Medulla oblongata (tissue), 1 donor: ENCODE data around the gene MAN1C1.
A peak's percentile ranks its signal among the peaks of the same experiment; 100 is the strongest.

Experiments used
- DNase-seq: peaks from one replicate; pipeline ENCODE4 v3.0.0-alpha.2; 2015; ENCODE audit errors: extremely low spot score

The MAN1C1 gene

DNA sequence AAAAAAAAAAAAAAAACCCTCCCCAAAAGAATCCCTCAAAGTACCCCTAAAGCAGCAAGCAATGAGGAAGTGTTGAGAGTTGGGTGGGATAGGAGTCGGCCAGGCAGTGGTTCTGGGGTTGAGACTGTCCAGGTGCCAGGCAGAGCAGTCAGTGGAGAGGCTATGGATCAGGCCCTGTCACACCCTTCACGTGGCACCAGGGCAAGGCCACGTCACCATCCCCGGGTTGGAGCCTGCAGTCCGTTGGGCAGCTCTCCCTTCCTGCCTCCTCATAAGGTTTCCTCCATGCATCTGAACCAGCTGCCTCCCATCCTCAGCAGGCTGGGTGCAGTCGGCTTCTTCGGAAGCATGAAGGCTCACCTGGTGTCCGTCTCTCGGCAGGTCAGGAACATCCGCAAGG is 146.9 kb downstream of the MAN1C1 start:
- no peak for DNase-seq

DNA sequence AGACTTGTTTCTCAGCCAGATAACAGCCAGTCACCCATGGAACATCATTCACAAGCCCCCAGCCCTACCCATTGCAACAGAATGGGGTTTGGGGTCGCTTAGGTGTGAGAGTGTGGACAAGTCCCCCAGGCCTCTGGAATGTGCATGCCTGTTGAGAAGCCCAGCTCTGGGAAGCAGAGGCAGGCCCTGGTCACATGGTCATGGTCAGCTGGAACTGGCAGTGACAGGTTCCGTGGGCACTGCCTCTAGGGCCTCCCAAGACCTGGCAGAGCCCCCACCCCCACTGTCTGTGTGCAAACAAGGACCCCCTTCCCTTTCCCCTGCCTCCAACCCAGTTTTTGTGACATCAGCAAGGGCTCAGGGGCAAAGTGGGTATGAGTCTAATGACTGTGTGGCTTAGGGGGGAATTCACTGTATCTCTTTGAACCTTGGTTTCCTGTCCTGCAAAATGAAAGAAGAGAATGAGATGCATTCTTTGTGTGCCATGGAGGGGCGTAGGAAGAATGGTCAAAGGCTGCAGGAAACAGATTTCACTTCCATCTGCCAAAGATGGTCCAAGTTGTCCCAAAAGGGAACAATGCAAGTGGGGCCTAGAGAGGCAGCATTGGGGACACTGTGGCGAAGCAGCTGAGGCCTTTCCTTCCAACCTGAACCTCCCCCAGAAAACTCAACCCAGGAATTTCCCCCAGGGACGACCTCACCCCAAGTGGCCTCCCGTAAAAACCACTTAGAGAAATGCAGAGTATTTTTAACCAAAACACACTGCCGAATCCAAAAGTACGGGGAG is 148.7 kb downstream of the MAN1C1 start:
- DNase-seq: no peak

DNA sequence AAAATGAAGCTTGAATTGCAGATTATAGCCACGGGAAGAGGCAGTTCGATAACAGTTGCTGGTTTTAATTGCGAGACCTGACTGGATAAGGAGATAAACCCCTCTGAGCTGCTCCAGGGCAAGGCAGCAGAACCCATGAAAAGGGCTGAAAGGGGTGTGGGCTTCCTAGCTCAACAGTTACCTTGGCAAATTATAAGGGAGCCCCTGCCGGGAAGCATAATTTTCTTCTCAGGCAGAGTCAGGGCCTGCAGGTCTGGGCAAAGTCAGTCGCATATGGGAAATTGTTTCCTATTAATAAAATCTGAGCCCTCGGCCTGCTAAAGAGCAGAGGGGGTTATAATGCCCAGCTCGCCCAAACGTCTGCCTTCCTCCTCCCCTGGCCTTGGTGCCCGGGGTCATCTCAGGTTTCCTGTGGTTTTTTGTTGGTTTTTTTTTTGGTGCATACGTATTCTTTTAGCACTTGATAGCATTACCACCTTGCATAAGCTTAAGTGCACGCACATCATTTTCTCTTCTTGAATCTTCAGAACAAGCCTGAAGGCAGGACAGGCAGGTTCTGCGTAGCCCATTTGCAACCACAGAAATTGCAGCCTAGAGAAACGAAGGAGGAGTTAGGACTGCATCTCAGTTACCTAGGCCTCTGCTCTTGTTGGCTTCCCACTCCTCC is 149.5 kb downstream of the MAN1C1 start:
- DNase-seq: no peak

DNA sequence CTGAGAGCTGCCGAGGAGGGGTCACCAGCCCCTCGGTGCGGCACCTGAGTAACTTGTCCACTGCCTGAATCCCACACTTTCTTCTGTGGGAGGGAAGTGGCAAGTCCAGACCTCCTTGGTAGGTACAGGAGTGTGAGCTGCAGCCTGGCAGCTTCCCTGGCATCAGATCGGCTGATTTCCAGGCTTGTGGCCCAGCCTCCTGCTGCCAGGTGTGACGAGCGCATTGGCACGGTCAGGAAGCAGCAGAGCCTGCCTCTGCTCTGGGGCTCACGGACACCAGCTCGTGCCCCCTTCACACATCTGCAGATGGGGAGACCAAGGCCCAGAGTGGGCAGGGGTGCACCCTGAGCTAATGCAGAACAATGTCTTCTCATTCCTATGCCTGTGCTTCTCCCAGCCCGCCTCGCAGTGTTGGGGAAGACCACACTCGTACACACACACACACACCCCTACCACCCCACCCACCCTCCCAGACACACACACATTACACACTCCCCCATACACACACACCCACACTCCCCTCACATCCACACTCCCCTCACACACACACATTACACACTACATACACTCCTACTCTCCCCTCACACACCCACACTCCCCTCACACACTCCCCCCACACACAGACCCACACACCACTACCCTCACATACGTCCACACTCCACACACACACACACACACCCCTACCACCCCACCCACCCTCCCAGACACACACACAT is 150.3 kb downstream of the MAN1C1 start:
- no peak for DNase-seq

DNA sequence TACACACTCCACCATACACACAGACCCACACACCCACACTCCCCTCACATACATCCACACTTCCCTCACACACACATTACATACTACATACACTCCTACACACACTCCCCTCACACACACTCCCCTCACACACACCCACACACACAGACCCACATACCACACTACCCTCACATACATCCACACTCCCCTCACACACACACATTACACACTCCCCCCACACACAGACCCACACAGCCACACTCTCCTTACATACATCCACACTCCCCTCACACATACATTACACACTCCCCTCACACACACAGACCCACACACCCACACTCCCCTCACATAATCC is 150.8 kb downstream of the MAN1C1 start:
- no peak for DNase-seq

DNA sequence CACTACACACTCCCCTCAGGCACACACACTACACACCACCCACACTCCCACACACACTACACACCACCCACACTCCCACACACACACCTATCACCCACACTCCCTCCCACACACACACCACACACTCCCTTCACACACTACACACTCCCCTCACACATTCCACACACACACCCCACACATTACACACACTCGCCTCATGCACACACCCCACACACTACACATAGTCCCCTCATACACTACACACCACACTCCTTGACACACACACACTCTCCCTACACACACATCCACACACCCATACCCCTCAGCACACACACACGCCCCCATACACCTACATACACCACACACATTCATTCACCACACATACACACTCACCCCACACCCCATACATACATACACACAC is 152.4 kb downstream of the MAN1C1 start:
- no peak for DNase-seq

DNA sequence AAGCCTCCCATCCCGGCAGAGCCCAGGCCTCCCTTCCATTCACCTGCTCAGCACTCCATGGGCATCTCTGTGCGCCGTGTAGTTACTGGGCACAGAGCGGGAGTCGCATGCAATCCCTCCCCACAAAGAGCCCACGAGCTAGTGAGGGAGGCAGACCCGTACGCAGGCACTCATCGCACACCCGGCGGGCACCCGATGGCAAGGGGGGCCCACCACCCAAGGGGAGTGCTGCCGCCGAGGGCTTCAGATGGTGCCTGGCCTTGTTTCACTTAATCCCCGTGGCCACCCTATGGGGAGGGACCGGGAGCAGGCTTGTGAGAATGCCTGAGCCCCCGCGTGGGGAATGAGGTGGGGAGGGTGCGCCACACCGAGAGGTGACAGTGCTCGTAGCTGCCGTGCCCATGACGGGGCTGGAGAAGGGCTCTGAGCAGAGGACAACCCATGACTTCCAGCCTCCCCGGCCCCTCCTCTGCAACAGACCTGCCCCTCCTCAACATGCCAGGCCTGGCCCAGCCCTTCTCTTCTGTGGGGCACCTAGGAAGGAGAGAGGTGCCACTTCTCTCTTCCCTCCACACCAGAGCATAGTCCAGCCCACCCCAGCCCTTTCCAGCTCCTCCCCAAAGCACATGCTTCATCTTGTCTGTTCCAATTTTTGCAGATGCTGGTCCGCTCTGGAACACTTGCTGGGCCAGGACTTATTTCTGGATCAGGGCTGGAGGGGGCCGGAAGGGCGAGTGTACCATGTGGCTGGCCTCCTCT is 153.2 kb downstream of the MAN1C1 start:
- DNase-seq: no peak

DNA sequence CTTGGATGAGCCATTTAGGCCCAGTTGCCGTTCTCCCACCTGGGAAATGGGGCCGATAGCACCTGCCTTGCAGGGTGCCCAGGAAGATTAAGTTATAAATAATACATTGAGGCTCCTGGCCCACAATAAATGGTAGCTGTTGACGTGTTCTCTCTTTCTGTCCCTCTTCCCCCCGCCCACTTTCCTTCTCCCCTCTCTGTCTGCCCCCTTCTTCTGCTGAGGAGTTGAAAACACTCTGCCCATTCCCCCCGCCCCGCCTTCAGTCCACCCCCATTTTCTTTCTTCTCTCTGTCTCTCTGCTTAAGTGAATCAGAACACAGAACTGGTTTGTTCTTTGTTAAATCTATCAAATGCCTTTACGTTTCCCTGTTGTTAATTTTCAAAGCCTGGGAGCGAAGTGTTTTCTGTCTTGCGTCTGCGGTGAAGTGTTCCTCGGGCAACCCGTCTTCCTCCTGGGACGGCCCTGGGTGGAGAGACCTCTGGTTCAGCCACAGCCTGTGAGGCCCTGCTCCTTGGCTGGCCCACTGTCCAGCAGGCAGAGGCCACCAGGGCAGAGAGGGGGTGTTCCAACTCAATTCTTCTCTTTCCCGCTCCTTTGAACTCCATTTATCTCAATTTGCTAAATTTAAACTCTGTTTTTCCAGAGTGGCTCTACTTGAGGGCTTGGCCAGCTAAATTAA is 154.1 kb downstream of the MAN1C1 start:
- DNase-seq: no peak

DNA sequence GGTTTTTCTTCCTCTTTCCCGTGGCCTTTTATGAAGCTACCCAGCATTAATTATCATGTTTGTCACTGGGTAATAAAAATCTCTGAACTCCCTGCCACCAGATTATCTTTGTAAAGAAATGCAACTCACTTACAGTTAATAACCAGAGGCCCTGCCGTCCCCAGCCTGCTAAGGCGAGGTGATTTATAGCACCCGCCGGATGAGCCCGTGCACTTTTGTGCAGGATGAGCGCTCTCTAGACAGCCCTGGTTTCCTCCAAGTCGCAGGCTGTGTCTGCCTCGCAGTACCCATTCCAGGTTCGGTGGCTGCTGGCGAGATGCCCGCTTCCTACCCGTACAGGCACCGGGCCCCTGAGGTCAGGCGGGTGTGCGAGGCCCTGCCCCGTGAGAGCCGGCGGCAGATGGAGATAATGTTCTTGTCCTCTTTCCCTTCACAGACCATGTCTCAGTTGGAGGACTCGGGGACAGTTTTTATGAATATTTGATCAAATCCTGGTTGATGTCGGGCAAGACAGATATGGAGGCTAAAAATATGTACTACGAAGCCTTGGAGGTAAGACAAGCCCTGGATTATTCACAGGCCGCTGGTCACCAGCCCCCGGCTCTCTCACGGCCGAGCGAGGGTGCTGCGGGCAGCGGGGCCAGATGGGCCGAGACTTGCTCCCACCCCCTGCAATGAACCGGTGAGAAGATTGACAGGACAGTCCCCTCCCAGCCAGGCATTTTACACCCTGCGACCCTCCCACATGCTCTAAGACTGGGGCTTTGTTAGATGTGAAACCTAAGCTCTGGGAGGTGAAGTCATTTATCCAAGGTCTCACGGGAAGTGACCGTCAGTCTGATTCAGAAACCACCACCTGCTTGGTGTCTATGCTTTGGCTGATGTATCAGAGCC is 154.9 kb downstream of the MAN1C1 start:
- DNase-seq: no peak

DNA sequence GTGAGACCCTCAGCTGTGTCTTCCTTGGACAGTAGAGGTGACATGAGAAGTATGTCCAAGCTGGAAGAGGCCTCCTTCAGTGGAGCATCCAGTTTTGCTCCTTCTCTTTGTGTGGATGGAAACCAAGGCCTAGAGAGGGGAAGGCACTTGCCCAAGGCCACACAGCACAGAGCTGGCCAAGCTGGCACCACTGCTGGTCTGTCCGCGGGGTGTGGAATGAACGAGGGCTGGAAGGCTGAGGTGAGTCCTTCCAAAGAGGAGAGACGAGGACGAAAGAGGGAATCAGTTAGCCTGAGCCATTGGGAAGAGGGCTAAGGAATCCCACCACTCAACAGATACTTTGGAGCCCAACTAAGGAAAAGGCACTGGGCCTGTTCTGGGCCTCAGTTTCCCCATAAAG is 155.6 kb downstream of the MAN1C1 start:
- DNase-seq: no peak

DNA sequence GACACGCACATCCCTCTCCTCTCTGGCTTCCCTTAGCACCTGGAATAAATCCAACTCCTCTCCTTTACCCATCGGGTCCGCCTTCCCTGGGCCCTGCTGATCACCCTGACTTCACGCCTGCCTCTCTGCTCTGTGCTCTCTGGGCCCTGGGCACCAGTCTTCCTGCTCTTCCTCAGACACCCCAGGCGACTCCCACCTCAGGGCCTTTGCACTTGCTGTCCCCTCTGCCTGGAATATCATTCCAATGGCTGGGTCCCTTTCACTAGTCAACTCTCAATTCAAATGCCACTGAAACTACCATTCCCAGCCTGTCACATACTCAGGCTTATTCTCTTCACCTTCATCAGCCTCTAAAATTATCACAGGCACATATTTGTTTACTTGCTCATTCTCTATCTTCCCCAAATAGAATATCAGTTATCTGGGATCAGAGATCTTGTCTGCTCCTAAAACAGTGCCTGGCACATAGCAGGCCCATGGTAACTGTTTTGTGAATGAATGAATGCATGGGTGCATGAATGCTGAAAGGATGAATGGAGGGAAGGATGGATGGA is 156.2 kb downstream of the MAN1C1 start:
- no peak for DNase-seq

DNA sequence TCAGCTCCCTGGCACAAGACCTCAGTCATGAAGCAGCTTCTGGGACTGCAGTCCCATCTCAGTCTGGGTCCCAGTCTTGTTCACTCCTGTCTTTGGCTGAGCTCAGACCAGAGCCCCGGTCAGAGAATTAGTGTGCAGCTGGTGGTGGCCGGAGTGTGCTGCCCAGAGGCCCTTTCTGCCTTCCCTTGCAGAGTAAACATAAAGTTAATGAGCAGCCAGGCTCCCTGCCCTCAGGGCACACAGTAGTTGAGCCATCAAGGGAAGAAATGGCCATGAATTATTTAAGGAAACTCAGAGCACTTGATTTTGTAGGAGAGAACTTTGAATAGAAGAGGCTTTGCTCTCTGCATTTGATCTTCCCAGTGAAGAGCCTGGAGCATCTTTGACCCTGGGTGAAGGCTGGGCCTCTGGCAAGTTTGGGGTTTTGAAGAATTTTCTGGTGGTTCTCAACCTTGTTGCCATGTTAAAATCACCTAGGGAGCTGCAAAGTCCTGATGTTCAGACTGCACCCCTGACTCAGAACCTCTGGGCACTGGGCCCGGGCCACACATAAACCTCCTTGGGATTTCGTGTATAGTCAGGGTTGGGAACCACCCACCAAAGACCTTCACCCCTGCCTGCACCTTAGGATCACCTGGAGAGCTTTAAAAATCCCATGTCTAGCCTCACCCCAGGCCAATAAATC is 157.0 kb downstream of the MAN1C1 start:
- peak; percentile 43 for DNase-seq

DNA sequence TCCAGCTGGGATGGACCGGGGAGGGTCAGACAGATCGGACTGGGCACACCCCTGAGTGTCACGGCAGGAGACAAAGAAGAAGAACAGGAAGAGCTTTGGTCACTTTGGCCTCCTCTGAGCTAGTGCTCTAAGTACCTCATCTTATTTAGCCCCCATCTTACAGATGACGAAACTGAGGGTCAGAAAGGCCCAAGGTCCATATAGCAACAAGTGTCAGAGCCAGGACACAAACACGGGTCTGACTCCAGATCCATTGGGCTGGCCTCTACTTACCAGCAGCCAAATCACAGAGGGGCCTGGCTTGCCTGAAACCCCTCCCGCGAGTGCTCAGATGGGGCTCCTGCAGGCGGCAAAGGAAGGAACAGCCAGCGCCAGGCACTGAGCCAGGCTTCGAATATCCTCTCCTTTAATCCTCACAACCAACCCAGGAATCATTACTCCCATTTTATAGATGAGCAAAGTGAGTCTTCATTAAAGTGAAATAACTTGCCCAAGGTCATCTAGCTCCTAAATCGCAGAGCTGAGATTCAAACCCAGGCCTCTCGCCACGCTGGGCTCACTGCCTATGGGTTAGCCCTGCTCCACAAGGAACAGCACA is 157.7 kb downstream of the MAN1C1 start:
- no peak for DNase-seq

DNA sequence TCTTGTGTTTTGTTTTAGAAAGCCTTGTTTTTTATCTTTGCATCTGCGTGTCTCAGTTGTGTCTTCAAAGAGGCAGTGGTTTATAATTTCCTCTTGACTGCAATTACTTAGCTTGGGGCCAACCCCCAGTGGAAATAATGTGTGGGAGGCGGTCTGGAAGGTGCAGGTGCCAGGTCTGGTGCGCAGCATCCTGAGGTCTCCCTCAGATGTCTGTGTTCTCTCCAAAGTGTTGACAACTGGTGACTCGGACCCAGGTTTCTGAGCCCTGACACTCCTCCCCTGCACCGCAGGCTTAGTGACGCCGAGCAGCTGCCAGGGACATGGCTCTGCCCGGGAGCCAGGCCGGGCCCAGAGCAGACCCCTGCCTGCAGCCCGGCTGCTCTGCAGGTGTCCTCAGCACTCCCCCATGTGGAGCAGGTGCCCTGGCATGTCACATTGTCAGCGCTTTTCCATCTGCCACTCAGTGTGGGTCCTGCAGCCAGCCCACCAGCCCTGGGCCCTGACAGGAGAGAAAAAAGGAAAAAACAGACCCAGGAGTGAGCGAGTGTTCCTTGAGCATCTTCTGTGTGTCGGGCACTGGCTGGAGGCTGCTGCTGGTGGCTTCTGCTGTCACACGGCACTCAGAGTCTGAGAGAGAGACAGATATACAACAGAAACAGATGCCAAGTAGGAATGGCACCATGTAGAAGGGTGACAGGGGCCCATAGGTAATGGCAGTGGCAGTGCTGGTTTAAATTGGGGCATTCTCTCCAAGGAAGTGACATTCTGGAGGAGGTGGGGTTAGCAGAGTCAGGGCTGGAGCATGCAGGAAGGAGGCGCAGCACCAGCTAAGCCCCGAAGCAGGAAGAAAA is 158.6 kb downstream of the MAN1C1 start:
- DNase-seq: no peak

DNA sequence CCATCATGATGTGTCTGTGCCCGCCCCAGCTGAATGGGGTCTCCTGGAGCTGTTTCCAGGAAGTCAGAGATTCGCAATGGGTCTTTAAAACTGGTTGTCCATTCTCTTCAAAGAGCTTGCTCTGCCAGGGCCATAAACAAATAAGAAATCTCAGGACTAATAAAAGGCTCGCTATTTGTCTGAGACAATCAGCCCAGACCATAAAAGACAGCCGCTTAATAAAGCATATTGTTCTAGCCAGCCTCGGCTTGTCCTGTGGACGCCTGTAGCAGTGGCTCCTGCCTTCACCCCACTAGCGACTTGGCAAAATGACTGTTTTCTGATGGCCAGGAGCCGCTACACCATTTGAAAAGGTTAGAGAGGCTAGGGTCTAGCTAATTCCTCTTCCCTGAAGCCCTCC is 162.8 kb downstream of the MAN1C1 start:
- DNase-seq: no peak

DNA sequence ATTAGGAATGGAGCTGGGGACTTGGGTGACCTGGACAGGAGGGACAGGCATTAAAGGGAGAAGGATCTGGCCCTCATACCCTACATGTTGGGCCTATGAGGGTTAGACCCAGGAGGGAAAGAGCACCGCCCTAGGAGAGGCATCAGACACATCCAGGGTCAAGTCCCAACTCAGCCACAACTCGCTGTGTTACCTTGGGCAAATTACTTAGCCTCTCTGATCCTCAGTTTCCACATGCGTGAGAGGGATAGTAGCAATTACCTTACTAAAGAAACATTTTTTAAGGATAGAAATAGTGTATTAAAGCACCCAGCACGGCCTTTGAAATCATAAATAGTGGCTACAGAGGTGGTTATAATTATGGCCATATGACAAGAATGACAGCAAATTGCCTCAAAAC is 163.3 kb downstream of the MAN1C1 start:
- DNase-seq: no peak

DNA sequence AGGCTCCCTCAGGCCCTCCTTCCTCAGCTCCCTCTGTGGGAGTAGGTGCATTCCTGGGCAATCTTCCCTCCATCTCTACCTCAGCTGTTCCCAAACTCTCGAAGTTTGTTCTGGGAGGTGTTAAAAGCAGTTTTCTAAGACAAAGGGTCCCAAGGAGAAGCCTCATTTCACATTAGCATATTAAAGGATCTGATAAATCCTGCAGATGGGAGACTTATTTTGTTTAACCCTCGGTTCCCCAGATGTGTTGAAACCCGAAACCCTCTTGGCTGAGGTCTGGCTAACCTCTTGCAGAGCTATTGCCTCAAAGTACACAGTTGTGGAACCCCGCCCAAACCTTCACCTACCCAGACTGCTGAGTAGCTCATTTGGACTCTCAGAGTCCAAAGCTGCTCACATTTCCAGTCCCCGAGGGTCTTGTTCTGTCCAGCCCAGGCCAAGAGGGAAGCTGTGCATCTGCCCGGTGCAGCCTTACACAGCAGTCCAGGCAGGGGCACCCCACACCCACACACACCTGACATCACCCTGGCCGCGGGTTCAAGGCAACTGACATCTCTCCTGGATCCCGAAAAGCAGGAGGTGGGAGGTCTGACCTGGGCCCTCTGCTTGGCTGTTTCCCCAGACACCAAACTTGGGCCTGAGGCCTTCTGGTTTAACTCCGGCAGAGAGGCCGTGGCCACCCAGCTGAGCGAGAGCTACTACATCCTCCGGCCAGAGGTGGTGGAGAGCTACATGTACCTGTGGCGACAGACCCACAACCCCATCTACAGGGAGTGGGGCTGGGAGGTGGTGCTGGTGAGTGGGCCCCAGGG is 163.9 kb downstream of the MAN1C1 start:
- DNase-seq: no peak

DNA sequence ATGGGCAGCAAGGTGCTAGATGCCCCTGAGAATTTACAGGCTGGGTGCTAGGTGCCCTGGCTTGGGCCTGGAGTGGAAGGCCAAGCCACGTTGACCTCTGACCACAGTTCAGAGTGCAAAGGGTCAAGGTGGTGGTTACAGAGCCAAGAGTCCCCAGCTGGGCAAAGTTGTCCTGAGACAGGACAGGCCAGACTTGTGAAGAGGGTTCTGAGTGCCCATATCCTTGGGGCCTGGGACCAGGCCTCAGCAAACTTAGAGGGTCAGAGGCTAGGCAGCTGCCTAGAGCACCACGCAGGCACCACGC is 164.5 kb downstream of the MAN1C1 start:
- no peak for DNase-seq
